Stimulated activated CD4-positive, alpha-beta T cell treated with anti-CD3 and anti-CD28 coated beads, Interleukin-4, amount 100 ng/mL, for 24 hours (primary cell): ENCODE data around the gene DEXI.

ENCODE experiments used
- DNase-seq: peaks from one replicate; pipeline ENCODE4 v3.0.0-alpha.2; 2020

DEXI gene

DNA sequence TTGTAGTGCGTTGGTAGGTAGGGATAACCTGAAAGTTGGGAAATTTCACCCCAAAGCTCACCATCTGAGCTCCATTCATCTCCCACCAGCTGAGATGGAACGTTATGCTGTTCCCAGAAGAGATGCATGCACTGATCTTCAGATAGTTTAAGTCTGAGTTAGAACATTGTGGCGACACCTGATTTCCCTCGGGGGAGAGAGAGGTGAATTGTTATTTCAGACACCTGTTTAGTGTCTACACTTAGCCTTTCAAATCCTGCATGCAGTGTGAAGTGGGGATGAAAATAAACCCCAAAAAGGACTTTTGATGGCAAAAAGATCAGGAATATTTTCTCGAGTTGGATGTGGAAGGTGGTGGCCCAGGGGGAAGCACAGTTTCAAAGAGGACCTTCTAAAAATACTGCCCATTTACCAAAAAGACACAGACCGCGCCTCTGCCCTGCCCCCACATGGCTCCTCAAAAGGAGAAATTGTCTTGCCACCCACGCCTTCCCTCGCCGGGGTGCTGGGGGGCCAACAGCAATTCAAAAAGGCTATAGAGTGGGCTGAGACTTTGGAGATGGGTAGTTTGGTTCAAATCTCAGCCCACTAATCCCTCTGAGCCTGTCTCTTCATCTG, 53.8 kb downstream of the DEXI start:
- DNase-seq: no peak

- no peak for DNase-seq
These were observed 57.0 kb downstream of the DEXI start for GRCh38 chr16:10885246-10885645.

- DNase-seq: no peak
These were observed 59.3 kb downstream of the DEXI start for GRCh38 chr16:10883004-10883403.

DNA sequence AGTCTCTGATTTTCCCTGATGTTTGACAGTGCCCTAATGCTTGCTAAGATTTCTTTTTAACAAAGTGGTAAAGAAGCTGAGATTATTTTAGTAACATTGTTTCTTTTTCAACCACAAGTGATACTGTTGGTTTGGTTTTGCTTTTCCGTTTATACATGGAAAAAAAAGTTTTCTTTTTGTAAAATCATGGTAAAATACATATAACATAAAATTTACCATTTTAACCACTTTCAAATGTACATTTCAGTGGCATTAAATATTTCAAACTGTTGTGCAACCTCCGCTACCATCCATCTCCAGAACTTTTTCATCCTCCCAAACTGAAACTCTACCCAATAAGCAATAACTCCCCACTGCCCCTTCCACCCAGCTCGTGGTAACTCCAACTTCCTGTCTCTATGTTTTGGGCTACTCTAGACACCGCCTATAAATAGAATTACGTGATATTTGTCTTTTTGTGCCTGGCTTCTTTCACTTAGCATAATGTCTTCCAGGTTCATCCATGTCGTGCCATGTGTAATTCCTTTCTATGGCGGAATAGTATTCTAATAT, 60.7 kb downstream of the DEXI start:
- DNase-seq: no peak

DNA sequence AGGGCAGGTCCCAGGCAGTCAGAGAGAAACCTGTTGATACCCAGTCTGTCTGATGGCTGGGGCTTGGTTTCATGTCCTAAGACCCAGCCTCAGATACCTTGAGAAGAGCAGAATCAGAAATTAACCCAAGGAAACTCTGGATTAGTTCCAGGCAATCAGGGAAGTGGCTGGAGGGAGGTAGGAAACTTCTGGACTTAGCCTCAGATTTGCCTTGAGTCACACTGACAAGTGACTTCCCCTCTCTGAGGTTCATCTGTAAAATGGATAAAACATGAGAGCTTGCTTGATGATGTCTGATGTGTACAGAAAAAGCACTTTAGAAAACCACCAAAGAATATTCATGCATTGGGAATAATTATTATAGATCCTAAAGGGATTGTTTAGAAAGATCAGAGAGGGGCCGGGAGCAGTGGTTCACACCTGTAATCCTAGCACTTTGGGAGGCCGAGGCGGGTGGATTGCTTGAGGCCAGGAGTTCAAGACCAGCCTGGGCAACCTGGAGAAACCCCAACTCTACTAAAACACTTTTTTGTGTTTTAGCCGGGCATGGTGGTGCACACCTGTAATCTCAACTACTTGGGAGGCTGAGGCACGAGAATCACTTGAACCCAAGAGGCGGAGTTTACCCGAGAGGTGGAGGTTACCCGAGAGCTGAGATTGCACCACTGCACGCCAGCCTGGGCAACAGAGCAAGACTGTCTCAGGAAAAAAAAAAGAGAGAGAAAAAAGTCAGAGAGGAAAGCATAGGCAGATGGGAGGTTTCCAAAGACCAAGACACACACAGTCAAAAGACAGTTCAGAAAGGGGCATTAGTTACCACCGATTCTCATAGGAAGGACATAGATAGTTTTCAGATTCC, 61.4 kb downstream of the DEXI start:
- DNase-seq: no peak

- no peak for DNase-seq
These were observed 62.3 kb downstream of the DEXI start for GRCh38 chr16:10879681-10880589.
